Prostate gland (tissue), 2 donors: ENCODE data around the gene OR8S1. TPM values are rescaled to one million over a fixed set of nuclear protein-coding genes. Genes with fewer than 3 reads are reported as not detected.

Experiments
- DNase-seq: peaks from one replicate; pipeline ENCODE4 v3.0.0-alpha.2; 2019; ENCODE audit warnings: low spot score
- H3K27ac ChIP-seq, 2 donors: fragments of 200-600 bp; sonication (generic); 2 replicates each; pipeline ENCODE4 v1.5.1; 2017 to 2019
- H3K27me3 ChIP-seq: fragments of 200-600 bp; sonication (generic); replicated peaks from 2 replicates; pipeline ENCODE4 v1.5.1; 2019; ENCODE audit not compliant: insufficient read depth
- H3K36me3 ChIP-seq, 2 donors: fragments of 200-600 bp; sonication (generic); 1 replicate in 1 of 2; 2 replicates in 1 of 2; pipeline versions ENCODE4 v1.5.1 to v1.8.1; 2017 to 2019
- H3K4me1 ChIP-seq: fragments of 200-600 bp; sonication (generic); replicated peaks from 2 replicates; pipeline ENCODE4 v1.5.1; 2019
- H3K4me3 ChIP-seq, 2 donors: fragments of 200-600 bp; sonication (generic); 2 replicates each; pipeline ENCODE4 v1.5.1; 2017 to 2019
- H3K9me3 ChIP-seq: fragments of 200-600 bp; sonication (generic); 2 replicates; pipeline ENCODE4 v1.5.1; 2017
- POLR2A ChIP-seq: fragments of 450-650 bp; IDR thresholded peaks from one replicate; pipeline ENCODE4 v1.6.1; 2016; ENCODE audit warnings: antibody characterized with exemption, mild to moderate bottlenecking
- POLR2AphosphoS5 ChIP-seq: sonication (generic); formaldehyde crosslinking; IDR thresholded peaks from one replicate; pipeline ENCODE4 v1.6.1; 2017; ENCODE audit warnings: antibody characterized with exemption
- WGBS: methylation state at CpG from one replicate; pipeline ENCODE4 v1.1.5; 2018; 5-methylcytosine and 5-hydroxymethylcytosine counted together
- intact Hi-C: fragments of 100-400 bp; cut with DNase I; formaldehyde crosslinking; loops from one replicate; pipeline ENCODE4 v1.14.2; 2022
- total RNA-seq, 2 donors: library from RNA; depleted of rRNA; stranded (reverse); fragments of >200 nt; gene quantifications; one replicate each; pipeline ENCODE4 v1.1.0, GENCODE V29; 2016
- TF ChIP-seq, protein P1 (sequence below), 4 experiments: fragments of 200-600 bp in 2 of 4; fragments of 450-650 bp in 2 of 4; sonication (generic) in 2 of 4; IDR thresholded peaks; 1 replicate in 3 of 4; 2 replicates in 1 of 4; pipeline ENCODE4 v1.5.1; 2016 to 2019; ENCODE audit warnings: antibody characterized with exemption in 4 of 4, mild to moderate bottlenecking in 2 of 4, moderate library complexity in 2 of 4

OR8S1 gene
- total RNA-seq, 2 donors from 2014 or later, result not detected

DNA sequence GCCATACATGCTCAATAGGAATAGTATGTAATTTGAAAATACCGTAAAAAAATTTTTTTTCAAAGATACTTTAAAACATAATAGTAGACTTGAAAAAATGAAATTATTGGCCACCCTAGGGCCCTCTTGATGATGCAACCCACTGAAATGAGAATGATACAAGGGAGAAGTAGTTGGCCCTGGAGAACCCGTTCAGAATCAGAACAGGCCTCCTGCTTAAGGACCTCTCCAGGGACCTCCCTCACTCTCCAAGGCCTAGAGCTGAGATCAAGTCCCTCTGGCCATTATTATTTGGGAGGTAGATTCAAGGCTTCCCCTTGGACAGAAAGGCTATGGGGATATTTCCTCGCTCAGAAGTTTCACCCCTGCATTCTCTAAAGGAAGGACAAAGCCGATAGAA lies 32.5 kb downstream of the OR8S1 start:
- intact Hi-C loops, result no loop called here

DNA sequence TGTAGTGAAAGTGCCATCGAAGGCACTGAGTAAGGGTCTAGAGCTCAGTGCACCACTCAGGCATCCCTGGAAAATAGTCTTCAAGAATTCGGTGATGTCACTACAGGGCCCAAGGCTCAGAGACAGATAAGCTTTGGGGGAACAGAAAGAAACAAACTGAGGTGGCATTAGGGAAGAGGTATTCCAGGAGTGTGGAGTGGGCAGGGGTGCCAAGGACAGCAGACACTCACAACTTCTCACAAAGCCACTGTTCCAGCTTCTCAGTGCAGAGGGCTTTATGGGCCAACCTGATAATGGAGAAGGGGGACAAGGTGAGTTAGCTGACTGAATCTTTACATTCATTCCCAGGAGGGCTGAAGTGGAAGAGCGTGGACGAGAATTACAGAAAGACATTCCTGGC lies 42.3 kb downstream of the OR8S1 start:
- no peak for DNase-seq
- H3K27ac ChIP-seq, result no peak overlapping the region

More for the DNA sequence above, 32.5 kb downstream of the OR8S1 start:
- Histone ChIP-seq H3K27me3 (no peaks in the 10 kb centered on the region), H3K4me3 (no peak overlapping the region), H3K4me1 (no peaks in the 10 kb centered on the region), H3K36me3 (no peaks in the 10 kb centered on the region), H3K9me3 (no peaks in the 10 kb centered on the region), H3K27ac (no peak overlapping the region)
- WGBS, result 80% methylated on average over 4 of the region's 4 CpGs
- no peak for TF ChIP-seq POLR2A
- no peak for TF ChIP-seq POLR2AphosphoS5
- TF ChIP-seq, protein P1, sequence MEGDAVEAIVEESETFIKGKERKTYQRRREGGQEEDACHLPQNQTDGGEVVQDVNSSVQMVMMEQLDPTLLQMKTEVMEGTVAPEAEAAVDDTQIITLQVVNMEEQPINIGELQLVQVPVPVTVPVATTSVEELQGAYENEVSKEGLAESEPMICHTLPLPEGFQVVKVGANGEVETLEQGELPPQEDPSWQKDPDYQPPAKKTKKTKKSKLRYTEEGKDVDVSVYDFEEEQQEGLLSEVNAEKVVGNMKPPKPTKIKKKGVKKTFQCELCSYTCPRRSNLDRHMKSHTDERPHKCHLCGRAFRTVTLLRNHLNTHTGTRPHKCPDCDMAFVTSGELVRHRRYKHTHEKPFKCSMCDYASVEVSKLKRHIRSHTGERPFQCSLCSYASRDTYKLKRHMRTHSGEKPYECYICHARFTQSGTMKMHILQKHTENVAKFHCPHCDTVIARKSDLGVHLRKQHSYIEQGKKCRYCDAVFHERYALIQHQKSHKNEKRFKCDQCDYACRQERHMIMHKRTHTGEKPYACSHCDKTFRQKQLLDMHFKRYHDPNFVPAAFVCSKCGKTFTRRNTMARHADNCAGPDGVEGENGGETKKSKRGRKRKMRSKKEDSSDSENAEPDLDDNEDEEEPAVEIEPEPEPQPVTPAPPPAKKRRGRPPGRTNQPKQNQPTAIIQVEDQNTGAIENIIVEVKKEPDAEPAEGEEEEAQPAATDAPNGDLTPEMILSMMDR (IDR thresholded peaks at IDR 0.05), result no peak
- no peak for DNase-seq

DNA sequence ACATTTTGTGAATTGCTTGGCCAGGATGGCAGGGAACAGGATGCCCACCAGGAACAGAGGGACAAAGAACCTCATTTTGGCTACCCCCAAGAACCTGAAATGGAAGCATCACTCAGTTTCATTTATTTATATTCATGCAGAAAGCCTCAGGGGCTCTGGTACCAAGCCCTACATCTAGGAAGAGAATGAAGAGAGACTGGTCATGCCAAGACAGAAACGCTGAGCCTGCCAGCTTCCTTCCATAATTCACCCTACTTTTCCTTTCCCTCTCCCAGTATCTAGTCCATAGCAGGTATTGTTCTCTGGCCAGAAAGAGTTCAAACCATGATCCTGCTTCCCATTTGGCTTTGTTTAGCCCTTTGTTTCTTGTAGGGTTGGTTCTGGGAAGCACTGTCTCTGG lies 44.5 kb downstream of the OR8S1 start, which contains the start of gene LALBA:
LALBA (minus strand) TSS at position 101 of the 400 bp plus-strand sequence; CDS start at position 75, 26 bp downstream.
- no peak within 1 kb of the TSS for H3K4me3 ChIP-seq
- WGBS, result 57% methylated on average over 1 of the region's 1 CpG
- TF ChIP-seq POLR2AphosphoS5 (no peak), POLR2A (no peak)
- TF ChIP-seq, protein P1 (IDR thresholded peaks at IDR 0.05), result no peak
- H3K27me3 ChIP-seq, result no peaks in the 10 kb centered on the region
- no peaks in the 10 kb centered on the region for H3K4me1 ChIP-seq
- DNase-seq, result no peak
- H3K27ac ChIP-seq, result no peak within 1 kb of the TSS
- H3K9me3 ChIP-seq, result no peaks in the 10 kb centered on the region
- no peaks in the 10 kb centered on the region for H3K36me3 ChIP-seq
- intact Hi-C loops, result no loop called here

More for the DNA sequence above, 42.3 kb downstream of the OR8S1 start:
- Histone ChIP-seq H3K27me3 (no peaks in the 10 kb centered on the region), H3K36me3 (no peaks in the 10 kb centered on the region), H3K4me1 (no peaks in the 10 kb centered on the region), H3K4me3 (no peak overlapping the region), H3K9me3 (no peaks in the 10 kb centered on the region)
- TF ChIP-seq POLR2A (no peak), POLR2AphosphoS5 (no peak)
- TF ChIP-seq, protein P1 (IDR thresholded peaks at IDR 0.05), result no peak
- WGBS, result 94% methylated on average over 4 of the region's 4 CpGs
- intact Hi-C loops, result no loop called here

DNA sequence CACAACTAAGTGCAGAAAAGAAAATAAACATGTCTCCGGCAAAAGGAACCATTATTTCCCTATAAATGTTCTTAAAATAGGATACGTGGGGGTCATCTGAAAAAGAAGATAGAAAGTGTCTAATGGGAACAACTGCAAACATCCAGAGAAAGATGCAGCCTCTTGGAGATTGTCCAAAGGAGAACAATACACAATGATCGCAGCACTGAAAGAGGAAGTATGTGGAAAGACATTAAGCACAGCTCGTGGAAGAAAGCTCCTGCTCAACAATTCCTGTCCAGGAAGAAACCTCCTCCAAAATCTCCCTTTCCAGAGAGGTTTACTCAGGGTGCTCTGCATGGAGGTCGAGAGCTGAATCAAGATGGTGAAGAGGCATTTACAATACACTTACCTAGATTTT lies 46.9 kb downstream of the OR8S1 start:
- TF ChIP-seq, protein P1 (IDR thresholded peaks at IDR 0.05), result no peak
- no peak for TF ChIP-seq POLR2A
- no peak for TF ChIP-seq POLR2AphosphoS5
- H3K9me3 ChIP-seq, result no peaks in the 10 kb centered on the region
- H3K4me1 ChIP-seq, result no peaks in the 10 kb centered on the region
- H3K27me3 ChIP-seq, result no peaks in the 10 kb centered on the region
- no peak for DNase-seq
- intact Hi-C loops, result no loop called here
- WGBS, result 12% methylated on average over 5 of the region's 5 CpGs
- H3K36me3 ChIP-seq, result no peaks in the 10 kb centered on the region
- no peak overlapping the region for H3K4me3 ChIP-seq
- H3K27ac ChIP-seq, result no peak overlapping the region

Other genes starting within 250 kb of the OR8S1 start
- 10 to 100 TPM; 21.7 to 39.7 TPM for gene ZNF641, start 174.7 kb upstream of the OR8S1 start, total RNA-seq
- gene ANP32D, start 53.1 kb upstream of the OR8S1 start, total RNA-seq, result not detected
- gene C12orf54, start 43.1 kb upstream of the OR8S1 start, total RNA-seq, result 1 to 10 TPM in 1 of 2 donors, not detected in 1; 6.0 TPM
- 1 to 10 TPM in 1 of 2 donors, not detected in 1; 1.6 TPM for gene LALBA, start 44.4 kb downstream of the OR8S1 start, total RNA-seq
- 10 to 100 TPM; 53.1 to 53.2 TPM for gene KANSL2, start 156.6 kb downstream of the OR8S1 start, total RNA-seq
- gene CCNT1, start 191.1 kb downstream of the OR8S1 start, total RNA-seq, result 10 to 100 TPM; 33.0 to 33.8 TPM